IMR-90 (cell line): Measurements from ENCODE around the gene PCDHGA6. TPM values are rescaled to one million over a fixed set of nuclear protein-coding genes. Genes with fewer than 3 reads are reported as not detected.

Experiments used
- ATAC-seq: fragments of 200-7000 bp; cut with Tn5 transposase; 2 replicates; pipeline ENCODE4 v1.9.1; 2020; ENCODE audit warnings: low read depth, mild to moderate bottlenecking, moderate library complexity
- BruUV-seq: library from RNA; stranded (reverse); fragments of 400-500 nt; replicated peaks from 2 replicates; lab custom pipeline; 2021; lab: Mats Ljungman, UMichigan
- CTCF ChIA-PET: fragments of 300-600 bp; formaldehyde crosslinking; extraction: SDS; loops from one replicate; lab custom pipeline; 2021; ENCODE audit warnings: antibody characterized with exemption; lab: Yijun Ruan, JAX
- POLR2A ChIA-PET: fragments of 300-600 bp; sonication (Branson Sonifier 250); formaldehyde crosslinking; loops from one replicate; lab custom pipeline; 2022; ENCODE audit warnings: antibody characterized with exemption; ENCODE audit not compliant: unreplicated experiment; lab: Charles Lee
- DNase-seq: peaks from one replicate; pipeline ENCODE4 v3.0.0; 2013
- H2AFZ ChIP-seq: replicated peaks from 2 replicates; pipeline ENCODE3; 2013; ENCODE audit warnings: low read length, mild to moderate bottlenecking; ENCODE audit not compliant: poor library complexity
- H2AK5ac ChIP-seq: 2 replicates; pipeline ENCODE4 v1.6.1; 2013; ENCODE audit warnings: low read depth, low read length, inconsistent platforms
- H2AK9ac ChIP-seq: replicated peaks from 2 replicates; pipeline ENCODE3; 2013; ENCODE audit warnings: mild to moderate bottlenecking, low read depth, low read length, moderate library complexity; ENCODE audit not compliant: poor library complexity
- H2BK120ac ChIP-seq: 2 replicates; pipeline ENCODE4 v1.6.1; 2013; ENCODE audit warnings: low read depth, low read length, inconsistent platforms
- H2BK15ac ChIP-seq: 3 replicates; pipeline ENCODE4 v1.6.1; 2013; ENCODE audit warnings: low read depth, low read length, inconsistent platforms
- H2BK20ac ChIP-seq: 2 replicates; pipeline ENCODE4 v1.6.1; 2013; ENCODE audit warnings: low read depth, mild to moderate bottlenecking, inconsistent platforms, low read length, moderate library complexity
- H2BK5ac ChIP-seq: 2 replicates; pipeline ENCODE4 v1.6.1; 2013; ENCODE audit warnings: mild to moderate bottlenecking, low read depth, low read length, inconsistent platforms; ENCODE audit not compliant: poor library complexity, severe bottlenecking
- H3K14ac ChIP-seq: replicated peaks from 2 replicates; pipeline ENCODE4 v1.6.1; 2013; ENCODE audit warnings: low read depth, low read length, inconsistent platforms
- H3K18ac ChIP-seq: 2 replicates; pipeline ENCODE4 v1.6.1; 2013; ENCODE audit warnings: low read depth, low read length, control low read depth
- H3K23ac ChIP-seq: 2 replicates; pipeline ENCODE4 v1.6.1; 2013; ENCODE audit warnings: low read depth, low read length, inconsistent platforms
- H3K27ac ChIP-seq: 2 replicates; pipeline ENCODE4 v1.5.1; 2013; ENCODE audit warnings: mild to moderate bottlenecking, control low read depth, low read length; ENCODE audit not compliant: insufficient read depth
- H3K27me3 ChIP-seq: 2 replicates; pipeline ENCODE4 v1.6.1; 2013; ENCODE audit warnings: low read length; ENCODE audit not compliant: control insufficient read depth, insufficient read depth
- H3K36me3 ChIP-seq: 2 replicates; pipeline ENCODE4 v1.6.1; 2013; ENCODE audit warnings: low read length, mixed read lengths; ENCODE audit not compliant: control insufficient read depth, insufficient read depth
- H3K4ac ChIP-seq: 2 replicates; pipeline ENCODE4 v1.6.1; 2013; ENCODE audit warnings: low read depth, low read length, inconsistent platforms
- H3K4me1 ChIP-seq: 2 replicates; pipeline ENCODE4 v1.6.1; 2013; ENCODE audit warnings: low read length, mixed read lengths; ENCODE audit not compliant: control insufficient read depth, insufficient read depth
- H3K4me2 ChIP-seq: 2 replicates; pipeline ENCODE4 v1.6.1; 2013; ENCODE audit warnings: low read depth, mild to moderate bottlenecking, control low read depth, low read length, moderate library complexity
- H3K4me3 ChIP-seq: 2 replicates; pipeline ENCODE4 v1.5.1; 2013; ENCODE audit warnings: low read depth, mild to moderate bottlenecking, control low read depth, low read length, moderate library complexity; ENCODE audit not compliant: insufficient read depth
- H3K56ac ChIP-seq: 2 replicates; pipeline ENCODE4 v1.6.1; 2013; ENCODE audit warnings: low read length, inconsistent platforms; ENCODE audit not compliant: insufficient read depth; ENCODE audit errors: extremely low read depth
- H3K79me1 ChIP-seq, 2 experiments: 2 replicates each; pipeline ENCODE4 v1.6.1; 2013; ENCODE audit warnings: low read length in 2 of 2, inconsistent platforms in 1 of 2, low read depth in 1 of 2
- H3K9ac ChIP-seq: 2 replicates; pipeline ENCODE4 v1.6.1; 2013; ENCODE audit warnings: low read depth, low read length, control low read depth
- H3K9me1 ChIP-seq: 2 replicates; pipeline ENCODE4 v1.6.1; 2013; ENCODE audit warnings: low read length, inconsistent platforms; ENCODE audit not compliant: insufficient read depth
- H3K9me3 ChIP-seq: 2 replicates; pipeline ENCODE4 v1.6.1; 2013; ENCODE audit warnings: low read length; ENCODE audit not compliant: control insufficient read depth, insufficient read depth
- H4K20me1 ChIP-seq: 2 replicates; pipeline ENCODE4 v1.6.1; 2013; ENCODE audit warnings: low read length, inconsistent platforms; ENCODE audit not compliant: insufficient read depth
- H4K5ac ChIP-seq: 2 replicates; pipeline ENCODE4 v1.6.1; 2013; ENCODE audit warnings: mild to moderate bottlenecking, low read depth, low read length, control low read depth
- H4K8ac ChIP-seq, 2 experiments: 2 replicates each; pipeline ENCODE4 v1.6.1; 2013; ENCODE audit warnings: low read depth in 2 of 2, low read length in 2 of 2, control low read depth in 1 of 2, inconsistent platforms in 1 of 2
- H4K91ac ChIP-seq: 2 replicates; pipeline ENCODE4 v1.6.1; 2013; ENCODE audit warnings: low read depth, low read length, inconsistent platforms; ENCODE audit not compliant: insufficient read depth
- BHLHE40 ChIP-seq: fragments of 150-350 bp; IDR thresholded peaks from 2 replicates; pipeline ENCODE4 v1.6.1; 2016; ENCODE audit warnings: mild to moderate bottlenecking, low read depth, low read length
- CHD1 ChIP-seq: IDR thresholded peaks from 2 replicates; pipeline ENCODE4 v1.6.1; 2012; ENCODE audit warnings: low read depth, low read length, improper control_type of control experiment
- CTCF ChIP-seq: conservative IDR thresholded peaks from 2 replicates; pipeline ENCODE4 v1.5.1; 2012; ENCODE audit warnings: mild to moderate bottlenecking, low read depth, low read length, improper control_type of control experiment
- RAD21 ChIP-seq: IDR thresholded peaks from 2 replicates; pipeline ENCODE4 v1.6.1; 2012; ENCODE audit warnings: low read length, improper control_type of control experiment
- RFX5 ChIP-seq: IDR thresholded peaks from 2 replicates; pipeline ENCODE4 v1.8.0; 2012; ENCODE audit warnings: low read depth, mild to moderate bottlenecking, low read length, moderate library complexity
- WGBS, 2 experiments: methylation state at CpG; one replicate each; pipeline versions ENCODE4 v1.1.5 to v1.1.7; 2013; ENCODE audit warnings: missing lambda C conversion rate in 2 of 2; ENCODE audit not compliant: insufficient read length in 1 of 2; ENCODE audit errors: extremely low coverage in 2 of 2; 5-methylcytosine and 5-hydroxymethylcytosine counted together
- dilution Hi-C: fragments of 300-500 bp; cut with HindIII; formaldehyde crosslinking; loops from one replicate; pipeline ENCODE4 v1.14.3; 2018; ENCODE audit warnings: low sequenced_read_pairs; ENCODE audit not compliant: unreplicated experiment
- in situ Hi-C: fragments of 300-500 bp; cut with MboI; formaldehyde crosslinking; loops from 3 replicates; pipeline ENCODE4 v1.14.3; 2019; ENCODE audit warnings: low sequenced_read_pairs, inconsistent platforms, mixed read lengths
- intact Hi-C: fragments of 100-400 bp; cut with micrococcal nuclease; formaldehyde crosslinking; loops from 2 replicates; pipeline ENCODE4 v1.10.0; 2022
- polyA plus RNA-seq, 3 experiments: library from polyadenylated mRNA; depleted of rRNA; stranded (reverse); fragments of >200 nt; gene quantifications; 2 replicates each; pipeline ENCODE4 v1.2.3, GENCODE V29; 2012; ENCODE audit warnings: low replicate concordance in 1 of 3
- total RNA-seq: library from RNA; depleted of rRNA; stranded (reverse); fragments of >200 nt; gene quantifications from 2 replicates; pipeline ENCODE4 v1.2.3, GENCODE V29; 2012

PCDHGA6 gene
- total and polyA plus RNA-seq, 2 of the 4 experiments (the other 2 are of a cell fraction): 4.1 to 4.7 TPM

- no peak for DNase-seq
- Histone ChIP-seq H3K79me1 (peaks cover 20 to 21% of the 10 kb centered on the region in 2 experiments; a peak in 3 of 4 replicates), H3K4me3 (peak overlapping the region; percentile 54; the same call in 1 of the 2 replicates), H3K27me3 (no peaks in the 10 kb centered on the region), H3K56ac (no peak overlapping the region), H3K27ac (no peak overlapping the region), H2BK120ac (no peak overlapping the region), H2AK5ac (no peak overlapping the region), H3K9ac (no peak overlapping the region), H3K4ac (no peak overlapping the region), H3K36me3 (peaks cover 31% of the 10 kb centered on the region), H2BK20ac (no peak overlapping the region), H4K20me1 (no peaks in the 10 kb centered on the region), H3K18ac (no peak overlapping the region), H3K9me3 (peaks cover 55% of the 10 kb centered on the region), H3K23ac (peak overlapping the region; percentile 21; the same call in 1 of the 2 replicates), H4K91ac (no peak overlapping the region), H2AFZ (peak overlapping the region; percentile 26), H3K9me1 (no peaks in the 10 kb centered on the region), H3K14ac (no peak overlapping the region), H2BK5ac (no peak overlapping the region), H3K4me2 (no peak overlapping the region), H4K8ac (no peak overlapping the region), H2BK15ac (no peak overlapping the region), H2AK9ac (no peak overlapping the region), H4K5ac (no peak overlapping the region), H3K4me1 (no peaks in the 10 kb centered on the region)
- intact Hi-C loops: no loop called here
- ChIA-PET POLR2A (no interaction called here), CTCF (interaction anchor here (0.6 to 2.2 kb wide), 12 partner anchors 9 to 146 kb away, joined by 3 to 19 read pairs (median 4); partner anchors contain the start of gene PCDHGA12)
- in situ Hi-C loops: no loop called here
- 27% methylated on average over 4 of the region's 13 CpGs; no CpG with 5 or more reads in 1 of the 2 experiments for WGBS, 2 experiments
- no peak for ATAC-seq
- dilution Hi-C loops: no loop called here
- TF ChIP-seq CHD1 (no peak), BHLHE40 (no peak), CTCF (no peak), RFX5 (no peak), RAD21 (no peak)
- BruUV-seq: no TSS peak
Observed at GRCh38 chr5:141421489-141421855, 47.8 kb downstream of the PCDHGA6 start.
